Gastrocnemius medialis (tissue), 4 donors: Measurements from ENCODE around the gene STXBP4. TPM values are rescaled to one million over a fixed set of nuclear protein-coding genes. Genes with fewer than 3 reads are reported as not detected.

Experiments used
- ATAC-seq, 2 donors: fragments of 150-250 bp; one replicate each; pipeline ENCODE4 v1.9.1; 2016
- DNase-seq, 2 donors: peaks; one replicate each; pipeline ENCODE4 v3.0.0-alpha.2; 2019
- H3K27ac ChIP-seq, 4 donors: fragments of 200-600 bp; sonication (generic); 1 replicate in 1 of 4; 2 replicates in 3 of 4; pipeline ENCODE4 v1.5.1; 2016 to 2018; ENCODE audit warnings: mild to moderate bottlenecking in 2 of 4, moderate library complexity in 1 of 4
- H3K27me3 ChIP-seq, 3 donors: fragments of 200-600 bp; sonication (generic) in 2 of 3; 1 replicate in 1 of 3; 2 replicates in 2 of 3; pipeline versions ENCODE4 v1.5.1 to v1.6.0; 2016 to 2019; ENCODE audit warnings: mild to moderate bottlenecking in 1 of 3, moderate library complexity in 1 of 3
- H3K36me3 ChIP-seq, 2 donors: fragments of 200-600 bp; sonication (generic) in 1 of 2; one replicate each; pipeline ENCODE4 v1.5.1; 2017 to 2018
- H3K4me1 ChIP-seq, 2 donors: fragments of 200-600 bp; sonication (generic) in 1 of 2; one replicate each; pipeline ENCODE4 v1.5.1; 2016 to 2017; ENCODE audit warnings: mild to moderate bottlenecking in 2 of 2
- H3K4me3 ChIP-seq, 4 donors: fragments of 200-600 bp; sonication (generic) in 3 of 4; 1 replicate in 1 of 4; 2 replicates in 3 of 4; pipeline ENCODE4 v1.5.1; 2016 to 2019; ENCODE audit warnings: mild to moderate bottlenecking in 2 of 4
- H3K9me3 ChIP-seq, 3 donors: fragments of 200-600 bp; sonication (generic) in 2 of 3; 1 replicate in 1 of 3; 2 replicates in 2 of 3; pipeline ENCODE4 v1.5.1; 2016 to 2019
- POLR2A ChIP-seq, 2 donors: fragments of 450-650 bp; IDR thresholded peaks; one replicate each; pipeline ENCODE4 v1.6.1; 2017; ENCODE audit warnings: antibody characterized with exemption in 2 of 2, mild to moderate bottlenecking in 2 of 2, moderate library complexity in 2 of 2
- in situ Hi-C, 4 donors: fragments of 200-750 bp; cut with MboI; loops; one replicate each; pipeline versions ENCODE4 v1.15.0 to v1.8.0; 2017; ENCODE audit warnings: low sequenced_read_pairs in 4 of 4
- intact Hi-C: fragments of 100-400 bp; cut with DNase I; formaldehyde crosslinking; loops from one replicate; pipeline ENCODE4 v1.15.1; 2023; ENCODE audit warnings: low total_unique reads
- total RNA-seq, 4 donors: library from RNA; depleted of rRNA; stranded (reverse); fragments of >200 nt; gene quantifications; one replicate each; pipeline versions ENCODE4 v1.1.0 to v1.2.3, GENCODE V29; 2016
- TF ChIP-seq, protein P1 (sequence below), 5 experiments: fragments of 450-650 bp in 3 of 5; fragments of 200-600 bp in 2 of 5; sonication (generic) in 2 of 5; IDR thresholded peaks in 4 of 5; conservative IDR thresholded peaks in 1 of 5; 1 replicate in 4 of 5; 2 replicates in 1 of 5; pipeline ENCODE4 v1.5.1; 2016 to 2019; ENCODE audit warnings: antibody characterized with exemption in 5 of 5, mild to moderate bottlenecking in 3 of 5, moderate library complexity in 3 of 5

STXBP4 gene
- total RNA-seq, 4 donors from 2014 or later = 1.4 to 20.7 (median 9.6) TPM

DNA sequence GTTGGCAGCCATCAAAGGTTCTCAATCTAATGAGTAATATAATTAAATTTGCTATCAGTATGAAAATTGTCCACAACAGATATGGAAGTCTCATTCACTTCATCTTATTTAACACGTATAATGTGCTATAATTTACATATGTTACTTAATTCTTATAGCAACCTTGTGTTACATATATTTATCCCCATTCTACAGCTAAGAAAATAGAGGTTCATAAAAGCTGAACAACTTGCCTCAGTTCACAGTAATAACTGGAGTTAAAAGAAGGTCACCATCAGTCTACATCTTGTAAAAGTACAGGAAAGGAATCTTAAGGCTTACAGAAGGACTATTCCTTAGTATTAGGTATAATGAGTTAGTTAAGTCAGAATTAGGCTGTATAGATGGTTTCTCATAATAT, 27.9 kb downstream of the STXBP4 start:
- in situ Hi-C loops (loop anchor here (10.0 to 25.0 kb wide), 4 partner anchors 298 to 518 kb away; partner anchors contain the start of gene SMIM36 (in 3 of the 4)), intact Hi-C loops (no loop called here)
- Histone ChIP-seq H3K4me1 (no peaks in the 10 kb centered on the region), H3K36me3 (no peaks in the 10 kb centered on the region), H3K4me3 (no peak overlapping the region), H3K27ac (no peak overlapping the region), H3K27me3 (no peaks in the 10 kb centered on the region), H3K9me3 (no peaks in the 10 kb centered on the region)
- TF ChIP-seq, protein P1, sequence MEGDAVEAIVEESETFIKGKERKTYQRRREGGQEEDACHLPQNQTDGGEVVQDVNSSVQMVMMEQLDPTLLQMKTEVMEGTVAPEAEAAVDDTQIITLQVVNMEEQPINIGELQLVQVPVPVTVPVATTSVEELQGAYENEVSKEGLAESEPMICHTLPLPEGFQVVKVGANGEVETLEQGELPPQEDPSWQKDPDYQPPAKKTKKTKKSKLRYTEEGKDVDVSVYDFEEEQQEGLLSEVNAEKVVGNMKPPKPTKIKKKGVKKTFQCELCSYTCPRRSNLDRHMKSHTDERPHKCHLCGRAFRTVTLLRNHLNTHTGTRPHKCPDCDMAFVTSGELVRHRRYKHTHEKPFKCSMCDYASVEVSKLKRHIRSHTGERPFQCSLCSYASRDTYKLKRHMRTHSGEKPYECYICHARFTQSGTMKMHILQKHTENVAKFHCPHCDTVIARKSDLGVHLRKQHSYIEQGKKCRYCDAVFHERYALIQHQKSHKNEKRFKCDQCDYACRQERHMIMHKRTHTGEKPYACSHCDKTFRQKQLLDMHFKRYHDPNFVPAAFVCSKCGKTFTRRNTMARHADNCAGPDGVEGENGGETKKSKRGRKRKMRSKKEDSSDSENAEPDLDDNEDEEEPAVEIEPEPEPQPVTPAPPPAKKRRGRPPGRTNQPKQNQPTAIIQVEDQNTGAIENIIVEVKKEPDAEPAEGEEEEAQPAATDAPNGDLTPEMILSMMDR (IDR thresholded peaks at IDR 0.05 in 4 of 5, conservative IDR thresholded peaks at IDR 0.05 in 1 of 5) = no peak
- no peak for TF ChIP-seq POLR2A (IDR thresholded peaks at IDR 0.05)
- DNase-seq (no peak), ATAC-seq (no peak)

DNA sequence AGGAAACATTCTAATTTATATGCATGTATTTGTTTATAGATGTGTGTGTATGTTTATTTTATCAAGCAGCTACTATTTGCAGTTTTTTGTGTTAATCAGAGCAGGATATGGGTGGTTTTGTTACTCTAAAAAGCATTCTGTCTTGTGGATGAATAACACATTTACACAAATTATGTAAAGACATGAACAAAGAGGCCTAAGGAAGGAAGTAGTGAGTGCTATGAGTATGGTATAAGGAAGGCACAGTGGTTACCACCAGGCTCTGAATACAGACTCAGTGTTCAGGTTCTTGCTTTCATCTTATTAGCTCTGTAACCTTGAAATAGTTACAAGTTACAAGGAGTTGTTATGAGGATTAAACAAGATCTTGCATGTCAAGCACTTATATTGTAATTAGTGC, 33.9 kb downstream of the STXBP4 start:
- no peaks in the 10 kb centered on the region for H3K27me3 ChIP-seq
- no peak overlapping the region for H3K27ac ChIP-seq
- in situ Hi-C loops (no loop called here), intact Hi-C loops (no loop called here)
- H3K9me3 ChIP-seq = no peaks in the 10 kb centered on the region
- ATAC-seq (no peak), DNase-seq (no peak)
- no peaks in the 10 kb centered on the region for H3K4me1 ChIP-seq
- TF ChIP-seq, protein P1 (IDR thresholded peaks at IDR 0.05 in 4 of 5, conservative IDR thresholded peaks at IDR 0.05 in 1 of 5) = no peak
- TF ChIP-seq POLR2A (IDR thresholded peaks at IDR 0.05) = no peak
- H3K4me3 ChIP-seq = no peak overlapping the region
- H3K36me3 ChIP-seq = peaks cover 0 to 4% of the 10 kb centered on the region in 2 donors

DNA sequence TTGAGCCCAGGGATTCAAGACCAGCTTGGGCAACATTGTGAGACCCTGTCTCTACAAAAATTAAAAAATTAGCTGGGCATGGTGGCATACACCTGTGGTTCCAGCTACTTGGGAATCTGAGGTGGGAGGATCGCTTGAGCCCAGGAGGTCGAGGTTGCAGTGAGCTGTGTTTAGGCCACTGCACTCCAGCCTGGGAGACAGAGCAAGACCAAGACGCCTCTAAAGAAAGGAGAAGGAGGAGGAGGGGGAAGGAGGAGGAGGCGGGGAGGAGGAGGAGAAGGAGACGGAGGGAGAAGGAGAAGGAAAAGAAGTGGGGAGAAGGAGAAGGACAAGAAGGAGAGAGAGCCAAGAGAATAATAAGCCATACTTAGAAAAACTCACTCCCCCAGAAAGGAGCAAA, 35.9 kb downstream of the STXBP4 start:
- TF ChIP-seq POLR2A (IDR thresholded peaks at IDR 0.05) = no peak
- TF ChIP-seq, protein P1 (IDR thresholded peaks at IDR 0.05 in 4 of 5, conservative IDR thresholded peaks at IDR 0.05 in 1 of 5) = no peak
- no peak for ATAC-seq
- peaks cover 0 to 4% of the 10 kb centered on the region in 2 donors for H3K36me3 ChIP-seq
- no peaks in the 10 kb centered on the region for H3K4me1 ChIP-seq
- no peak overlapping the region for H3K27ac ChIP-seq
- no peaks in the 10 kb centered on the region for H3K9me3 ChIP-seq
- in situ Hi-C loops = no loop called here
- intact Hi-C loops = no loop called here
- H3K4me3 ChIP-seq = no peak overlapping the region
- no peak for DNase-seq
- no peaks in the 10 kb centered on the region for H3K27me3 ChIP-seq

DNA sequence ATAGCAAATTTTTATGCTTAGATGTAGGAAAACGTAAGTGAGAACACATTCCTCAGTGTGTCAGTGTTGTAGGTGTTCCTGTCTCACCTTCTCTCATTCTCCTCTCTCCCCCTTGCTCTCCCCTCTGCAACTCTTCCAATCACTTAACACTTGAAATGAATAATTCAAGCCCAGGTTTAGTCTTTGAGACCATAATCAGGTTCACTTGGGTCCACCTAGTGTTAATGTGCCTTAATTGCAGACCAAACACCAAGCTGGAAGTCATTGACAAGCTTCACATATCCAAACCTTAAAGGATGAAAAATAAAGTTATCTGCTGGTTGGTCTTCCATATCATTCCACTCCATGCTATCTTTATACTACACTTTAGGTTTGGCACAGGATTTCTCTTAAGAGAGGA, 37.0 kb downstream of the STXBP4 start:
- no peaks in the 10 kb centered on the region for H3K27me3 ChIP-seq
- ATAC-seq (no peak), DNase-seq (no peak)
- no peaks in the 10 kb centered on the region for H3K9me3 ChIP-seq
- H3K4me3 ChIP-seq = no peak overlapping the region
- peaks cover 0 to 4% of the 10 kb centered on the region in 2 donors for H3K36me3 ChIP-seq
- no peaks in the 10 kb centered on the region for H3K4me1 ChIP-seq
- in situ Hi-C loops (no loop called here), intact Hi-C loops (no loop called here)
- no peak for TF ChIP-seq POLR2A (IDR thresholded peaks at IDR 0.05)
- TF ChIP-seq, protein P1 (IDR thresholded peaks at IDR 0.05 in 4 of 5, conservative IDR thresholded peaks at IDR 0.05 in 1 of 5) = no peak
- H3K27ac ChIP-seq = no peak overlapping the region

DNA sequence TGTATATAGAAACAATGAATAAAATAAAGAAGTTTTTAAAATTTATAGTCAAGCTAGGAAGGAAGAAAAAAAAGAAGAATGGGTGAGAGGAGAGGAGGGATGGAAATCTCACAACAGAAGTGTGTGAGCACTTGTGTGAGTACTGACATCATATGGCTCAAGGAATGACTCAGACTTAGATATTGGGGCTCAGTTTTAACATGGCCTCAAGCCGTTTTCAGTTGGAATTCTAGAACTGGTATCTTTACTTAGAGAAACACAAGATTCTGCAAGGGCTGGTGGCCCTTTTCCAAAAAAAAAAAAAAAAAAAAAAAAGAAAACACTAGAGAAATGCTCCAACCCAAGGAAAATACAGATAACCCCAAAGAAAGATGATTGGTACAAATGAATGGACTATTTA, 55.1 kb downstream of the STXBP4 start:
- Histone ChIP-seq H3K4me1 (no peaks in the 10 kb centered on the region), H3K27ac (no peak overlapping the region), H3K36me3 (no peaks in the 10 kb centered on the region), H3K9me3 (no peaks in the 10 kb centered on the region), H3K4me3 (no peak overlapping the region), H3K27me3 (no peaks in the 10 kb centered on the region)
- intact Hi-C loops (no loop called here), in situ Hi-C loops (no loop called here)
- TF ChIP-seq POLR2A (IDR thresholded peaks at IDR 0.05) = no peak
- TF ChIP-seq, protein P1 (IDR thresholded peaks at IDR 0.05 in 4 of 5, conservative IDR thresholded peaks at IDR 0.05 in 1 of 5) = no peak
- DNase-seq (no peak), ATAC-seq (no peak)
